ENCODE measurements around the gene PAM. TPM values are rescaled to one million over a fixed set of nuclear protein-coding genes. Genes with fewer than 3 reads are reported as not detected.

The PAM gene
- total and polyA plus RNA-seq, 2 of the 8 experiments (the other 6 are each of a cell fraction or from before 2014, with no cell fraction given) = 30.4 to 67.8 TPM

DNA sequence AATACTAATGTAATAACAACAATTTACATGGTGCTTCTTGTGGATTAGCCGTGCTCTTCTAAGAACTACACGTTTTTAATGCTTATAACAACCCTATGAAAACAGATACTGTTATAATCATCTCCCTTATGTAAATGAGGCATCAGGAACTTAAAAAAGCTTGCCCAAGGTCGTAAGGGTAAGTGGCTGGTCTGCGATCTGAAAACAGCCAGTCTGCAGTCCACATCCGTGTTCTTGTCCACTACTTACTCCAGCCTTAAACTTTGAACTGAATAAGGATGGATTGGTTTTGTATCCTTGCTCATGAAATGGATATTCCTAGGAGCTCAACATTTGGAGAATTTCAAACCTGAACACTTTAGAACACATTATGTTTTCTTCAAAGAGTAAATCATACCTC, 26.7 kb downstream of the PAM start:
- H2AFZ ChIP-seq (ENCODE audit: low read length) = no peak overlapping the region
- H3K23ac ChIP-seq (ENCODE audit: insufficient read length) = no peak overlapping the region
- no peak overlapping the region for H4K91ac ChIP-seq (replicated peaks; ENCODE audit: insufficient read length, low read length)
- peaks cover 0 to 9% of the 10 kb centered on the region in 2 experiments; a peak in 2 of 4 replicates for H3K79me2 ChIP-seq (ENCODE audit: control insufficient read depth in 1 of 2, insufficient read depth in 2 of 2, low read length in 2 of 2)
- no peak overlapping the region for H3K4me3 ChIP-seq (ENCODE audit: extremely low read depth in 1 of 4, insufficient read depth in 2 of 4, low read depth in 3 of 4, low read length in 4 of 4)
- H2BK15ac ChIP-seq (ENCODE audit: low read length) = no peak overlapping the region
- FAIRE-seq = no peak
- no peak overlapping the region for H4K8ac ChIP-seq (ENCODE audit: extremely low read depth, insufficient read depth, low read length)
- 82% methylated on average over 5 of the region's 5 CpGs; no CpG with 5 or more reads in 1 of the 2 experiments for WGBS, 2 experiments (ENCODE audit: extremely low coverage in 1 of 2, insufficient coverage in 1 of 2, insufficient read length in 1 of 2, insufficient replicate concordance in 2 of 2, low coverage in 1 of 2, low lambda C conversion rate in 2 of 2, missing lambda C conversion rate in 1 of 2)
- H3K27ac ChIP-seq (ENCODE audit: low read depth, low read length) = no peak overlapping the region
- CTCF ChIA-PET (ENCODE audit: partially characterized antibody) = interaction anchor here (0.8 to 3.0 kb wide), 13 partner anchors 9 to 357 kb away, joined by 3 to 29 read pairs (median 6); partner anchors contain the start of gene PAM
- no peaks in the 10 kb centered on the region for H4K20me1 ChIP-seq (replicated peaks in 1 of 2; ENCODE audit: control insufficient read depth in 1 of 2, insufficient read depth in 2 of 2, low read length in 2 of 2)
- no peak overlapping the region for H3K4me2 ChIP-seq (ENCODE audit: insufficient read depth in 1 of 2, low read depth in 2 of 2, low read length in 2 of 2)
- TF ChIP-seq SP4 (IDR thresholded peaks at IDR 0.05; ENCODE audit: low read length) (no peak), RBBP5 (IDR thresholded peaks at IDR 0.05; ENCODE audit: borderline replicate concordance, low read depth, low read length) (no peak), CBX5 (IDR thresholded peaks at IDR 0.05; ENCODE audit: low read depth, low read length) (no peak), POLR2AphosphoS5 (IDR thresholded peaks at IDR 0.05; ENCODE audit: low read depth, low read length) (no peak), JUN (IDR thresholded peaks at IDR 0.05; ENCODE audit: low read depth, low read length) (no peak), POLR2A (IDR thresholded peaks at IDR 0.05; ENCODE audit: control extremely low read depth in 1 of 2, low read depth in 2 of 2, low read length in 2 of 2) (no peak), MAFK (IDR thresholded peaks at IDR 0.05; ENCODE audit: low read depth, low read length) (no peak), SRF (IDR thresholded peaks at IDR 0.05; ENCODE audit: low read depth, low read length) (no peak), KDM1A (IDR thresholded peaks at IDR 0.05; ENCODE audit: borderline replicate concordance, low read length) (no peak), SIRT6 (IDR thresholded peaks at IDR 0.05; ENCODE audit: low read length) (no peak), CHD2 (IDR thresholded peaks at IDR 0.05; ENCODE audit: low read length) (no peak), POU5F1 (IDR thresholded peaks at IDR 0.05; ENCODE audit: low read depth, low read length) (no peak)
- TF ChIP-seq, protein P1, sequence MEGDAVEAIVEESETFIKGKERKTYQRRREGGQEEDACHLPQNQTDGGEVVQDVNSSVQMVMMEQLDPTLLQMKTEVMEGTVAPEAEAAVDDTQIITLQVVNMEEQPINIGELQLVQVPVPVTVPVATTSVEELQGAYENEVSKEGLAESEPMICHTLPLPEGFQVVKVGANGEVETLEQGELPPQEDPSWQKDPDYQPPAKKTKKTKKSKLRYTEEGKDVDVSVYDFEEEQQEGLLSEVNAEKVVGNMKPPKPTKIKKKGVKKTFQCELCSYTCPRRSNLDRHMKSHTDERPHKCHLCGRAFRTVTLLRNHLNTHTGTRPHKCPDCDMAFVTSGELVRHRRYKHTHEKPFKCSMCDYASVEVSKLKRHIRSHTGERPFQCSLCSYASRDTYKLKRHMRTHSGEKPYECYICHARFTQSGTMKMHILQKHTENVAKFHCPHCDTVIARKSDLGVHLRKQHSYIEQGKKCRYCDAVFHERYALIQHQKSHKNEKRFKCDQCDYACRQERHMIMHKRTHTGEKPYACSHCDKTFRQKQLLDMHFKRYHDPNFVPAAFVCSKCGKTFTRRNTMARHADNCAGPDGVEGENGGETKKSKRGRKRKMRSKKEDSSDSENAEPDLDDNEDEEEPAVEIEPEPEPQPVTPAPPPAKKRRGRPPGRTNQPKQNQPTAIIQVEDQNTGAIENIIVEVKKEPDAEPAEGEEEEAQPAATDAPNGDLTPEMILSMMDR (IDR thresholded peaks at IDR 0.05; ENCODE audit: control extremely low read depth in 1 of 3, insufficient read depth in 1 of 3, low read depth in 1 of 3, low read length in 3 of 3) = no peak
- no peak overlapping the region for H2AK5ac ChIP-seq (ENCODE audit: low read depth, low read length)
- H2BK12ac ChIP-seq (ENCODE audit: low read depth, low read length) = no peak overlapping the region
- no peak overlapping the region for H3K4ac ChIP-seq (replicated peaks; ENCODE audit: insufficient read length, low read depth, low read length)
- no peaks in the 10 kb centered on the region for H3K79me1 ChIP-seq (ENCODE audit: low read depth, low read length)
- no peaks in the 10 kb centered on the region for H3K4me1 ChIP-seq (replicated peaks in 1 of 4; ENCODE audit: control insufficient read depth in 3 of 4, insufficient read depth in 4 of 4, low read length in 3 of 4)
- H2BK5ac ChIP-seq (ENCODE audit: low read depth, low read length) = no peak overlapping the region
- H4K5ac ChIP-seq (ENCODE audit: insufficient read length, low read depth, low read length) = no peak overlapping the region
- POLR2A ChIA-PET (ENCODE audit: partially characterized antibody) = interaction anchor here (1.2 kb wide), 1 partner anchor 26 kb away, joined by 4 read pairs; the partner anchor contains the start of gene PAM
- H3K36me3 ChIP-seq (ENCODE audit: control insufficient read depth in 2 of 4, insufficient read depth in 4 of 4, low read length in 3 of 4) = no peaks in the 10 kb centered on the region
- H2BK20ac ChIP-seq (ENCODE audit: low read length) = no peak overlapping the region
- no peak overlapping the region for H3K9ac ChIP-seq (replicated peaks in 1 of 4; ENCODE audit: extremely low read depth in 1 of 4, low read depth in 3 of 4, low read length in 3 of 4)
- no peak overlapping the region for H3K56ac ChIP-seq (replicated peaks; ENCODE audit: insufficient read length, low read depth, low read length)
- no peaks in the 10 kb centered on the region for H3K27me3 ChIP-seq (replicated peaks in 1 of 4; ENCODE audit: control insufficient read depth in 3 of 4, extremely low read depth in 1 of 4, insufficient read depth in 3 of 4, low read length in 3 of 4)
- no peak for DNase-seq (ENCODE audit: low read depth in 1 of 2, low spot score in 2 of 2)
- no peak overlapping the region for H3K18ac ChIP-seq (ENCODE audit: extremely low read depth, low read length)
- H3K9me3 ChIP-seq (ENCODE audit: insufficient read depth in 2 of 2, low read depth in 1 of 2, low read length in 1 of 2) = no peaks in the 10 kb centered on the region; a peak in 1 of 4 replicates
- no peak overlapping the region for H2BK120ac ChIP-seq (replicated peaks; ENCODE audit: low read depth, low read length)
- no peaks in the 10 kb centered on the region for H3K23me2 ChIP-seq (ENCODE audit: low read depth, low read length)
- no peak overlapping the region for H3K14ac ChIP-seq (ENCODE audit: insufficient read length)

Measured in H1 (cell line).